HepG2 (cell line): ENCODE data around the gene PSMB10. TPM values are rescaled to one million over a fixed set of nuclear protein-coding genes. Genes with fewer than 3 reads are reported as not detected.

Source experiments
- ATAC-seq: fragments of 200-7000 bp; cut with Tn5 transposase; 3 replicates; pipeline ENCODE4 v1.9.1; 2020; ENCODE audit warnings: mild to moderate bottlenecking, moderate library complexity
- BruUV-seq: library from RNA; stranded (reverse); fragments of 400-500 nt; replicated peaks from 2 replicates; lab custom pipeline; 2021; lab: Mats Ljungman, UMichigan
- CTCF ChIA-PET: fragments of 300-600 bp; formaldehyde crosslinking; extraction: SDS; loops from one replicate; lab custom pipeline; 2021; ENCODE audit warnings: low total read pairs, inconsistent platforms, low intra/inter-chr PET ratio; lab: Yijun Ruan, JAX
- POLR2A ChIA-PET: fragments of 350-600 bp; sonication (Branson Sonifier 250); formaldehyde crosslinking; loops from one replicate; lab custom pipeline; 2020; ENCODE audit warnings: antibody characterized with exemption, inconsistent platforms; lab: Yijun Ruan, JAX
- DNase-seq: peaks from one replicate; pipeline ENCODE4 v3.0.0-alpha.2; 2015; ENCODE audit warnings: low spot score
- FAIRE-seq: peaks from 3 replicates; lab custom pipeline; 2011; peaks lifted over from hg19 to GRCh38; lab: Jason Lieb, UNC
- H2AFZ ChIP-seq: one replicate; pipeline ENCODE4 v1.6.1; 2011; ENCODE audit warnings: low read length, inconsistent platforms
- H3K27ac ChIP-seq: fragments of 300-600 bp; 3 replicates; pipeline ENCODE4 v1.8.0; 2011; ENCODE audit warnings: mixed run types, mild to moderate bottlenecking, mixed read lengths, low read length, inconsistent platforms; ENCODE audit not compliant: insufficient read depth; ENCODE audit errors: extremely low read length
- H3K27me3 ChIP-seq, 2 experiments: fragments of 200-600 bp in 1 of 2; 2 replicates in 1 of 2; 3 replicates in 1 of 2; pipeline versions ENCODE4 v1.6.0 to v1.8.0; 2011; ENCODE audit warnings: low read length in 2 of 2, mild to moderate bottlenecking in 2 of 2, moderate library complexity in 2 of 2, inconsistent platforms in 1 of 2; ENCODE audit not compliant: insufficient read depth in 2 of 2, control insufficient read depth in 1 of 2
- H3K36me3 ChIP-seq, 2 experiments: fragments of 200-600 bp in 1 of 2; replicated peaks in 1 of 2; 2 replicates in 1 of 2; 3 replicates in 1 of 2; pipeline versions ENCODE4 v1.5.1 to v1.8.0; 2011; ENCODE audit warnings: low read length in 2 of 2, inconsistent platforms in 1 of 2; ENCODE audit not compliant: insufficient read depth in 2 of 2, control insufficient read depth in 1 of 2
- H3K4me1 ChIP-seq: 2 replicates; pipeline ENCODE4 v1.5.1; 2012; ENCODE audit warnings: low read length, inconsistent platforms; ENCODE audit not compliant: insufficient read depth
- H3K4me2 ChIP-seq: 2 replicates; pipeline ENCODE4 v1.6.0; 2011; ENCODE audit warnings: low read depth, low read length, inconsistent platforms
- H3K4me3 ChIP-seq, 3 experiments: fragments of 200-600 bp in 1 of 3; sonication (generic), shearing (Covaris generic) in 1 of 3; replicated peaks in 1 of 3; 2 replicates each; pipeline ENCODE4 v1.5.1; 2011 to 2016; ENCODE audit warnings: low read length in 3 of 3, inconsistent platforms in 2 of 3, low read depth in 2 of 3, mild to moderate bottlenecking in 2 of 3, control low read depth in 1 of 3, mixed read lengths in 1 of 3; ENCODE audit not compliant: insufficient read depth in 1 of 3
- H3K79me2 ChIP-seq: one replicate; pipeline ENCODE4 v1.6.1; 2011; ENCODE audit warnings: low read length, inconsistent platforms; ENCODE audit not compliant: insufficient read depth
- H3K9ac ChIP-seq: 2 replicates; pipeline ENCODE4 v1.6.0; 2011; ENCODE audit warnings: mild to moderate bottlenecking, low read depth, low read length, inconsistent platforms; ENCODE audit not compliant: insufficient read depth
- H3K9me3 ChIP-seq: 2 replicates; pipeline ENCODE4 v1.5.1; 2012; ENCODE audit warnings: mild to moderate bottlenecking, low read length
- H4K20me1 ChIP-seq: 2 replicates; pipeline ENCODE4 v1.6.0; 2011; ENCODE audit warnings: inconsistent platforms, mild to moderate bottlenecking, low read length, moderate library complexity; ENCODE audit not compliant: insufficient read depth
- ARNT2 ChIP-seq: sonication (generic); formaldehyde crosslinking; IDR thresholded peaks from 2 replicates; pipeline ENCODE4 v1.8.0; 2022; ENCODE audit warnings: mild to moderate bottlenecking, low read depth, missing genetic modification reagents, moderate library complexity
- CENPT ChIP-seq: sonication (generic); formaldehyde crosslinking; IDR thresholded peaks from 2 replicates; pipeline ENCODE4 v1.8.0; 2022; ENCODE audit warnings: low read depth, mild to moderate bottlenecking, moderate library complexity, missing genetic modification reagents
- CSRNP1 ChIP-seq: sonication (generic); formaldehyde crosslinking; IDR thresholded peaks from 2 replicates; pipeline ENCODE4 v1.8.1; 2023; ENCODE audit warnings: mild to moderate bottlenecking, missing genetic modification reagents
- GABPA ChIP-seq, 2 experiments: IDR thresholded peaks; 2 replicates each; pipeline ENCODE4 v1.6.1; 2011 to 2016; ENCODE audit warnings: low read depth in 2 of 2, low read length in 1 of 2, missing biosample characterization in 1 of 2, missing genetic modification characterization in 1 of 2
- HBP1 ChIP-seq: IDR thresholded peaks from 2 replicates; pipeline ENCODE4 v1.6.1; 2016; ENCODE audit warnings: low read depth, control low read depth
- HNRNPH1 ChIP-seq: fragments of 200-400 bp; formaldehyde crosslinking; optimal IDR thresholded peaks from 2 replicates; pipeline ENCODE3; 2017; ENCODE audit warnings: mild to moderate bottlenecking, low read depth, low read length
- MED8 ChIP-seq: sonication (generic); formaldehyde crosslinking; IDR thresholded peaks from 2 replicates; pipeline ENCODE4 v1.8.1; 2023; ENCODE audit warnings: mild to moderate bottlenecking, missing genetic modification reagents; ENCODE audit not compliant: insufficient replicate concordance
- NR2F6 ChIP-seq, 2 experiments: IDR thresholded peaks; 2 replicates each; pipeline ENCODE4 v1.6.1; 2016; ENCODE audit warnings: antibody characterized with exemption in 1 of 2, mild to moderate bottlenecking in 1 of 2
- POLR2AphosphoS2 ChIP-seq: IDR thresholded peaks from 2 replicates; pipeline ENCODE4 v1.6.1; 2011; ENCODE audit warnings: low read depth, low read length, improper control_type of control experiment
- PRDM10 ChIP-seq: sonication (generic); formaldehyde crosslinking; IDR thresholded peaks from 2 replicates; pipeline ENCODE4 v1.4.0; 2020; ENCODE audit warnings: low read depth, missing genetic modification reagents
- RAD21 ChIP-seq: fragments of 450-650 bp; formaldehyde crosslinking; IDR thresholded peaks from 2 replicates; pipeline ENCODE4 v1.5.0; 2020; ENCODE audit warnings: mild to moderate bottlenecking
- ZNF10 ChIP-seq: sonication (generic); formaldehyde crosslinking; IDR thresholded peaks from 2 replicates; pipeline ENCODE4 v1.4.0; 2020; ENCODE audit warnings: mild to moderate bottlenecking, low read depth, missing genetic modification reagents, borderline replicate concordance
- ZNF136 ChIP-seq: sonication (generic); formaldehyde crosslinking; IDR thresholded peaks from 2 replicates; pipeline ENCODE4 v1.8.1; 2022; ENCODE audit warnings: low read depth, mild to moderate bottlenecking, moderate library complexity, missing genetic modification reagents
- ZNF607 ChIP-seq: sonication (generic); formaldehyde crosslinking; IDR thresholded peaks from 2 replicates; pipeline ENCODE4 v1.5.1; 2020; ENCODE audit warnings: missing genetic modification reagents, mild to moderate bottlenecking, borderline replicate concordance
- ZNF7 ChIP-seq: IDR thresholded peaks from 2 replicates; pipeline ENCODE4 v1.6.1; 2016; ENCODE audit warnings: missing biosample characterization, missing genetic modification reagents
- whole genome bisulfite sequencing: methylation state at CpG from one replicate; pipeline ENCODE4 v1.1.6; 2017; ENCODE audit warnings: low lambda C conversion rate; 5-methylcytosine and 5-hydroxymethylcytosine counted together
- in situ Hi-C: cut with HindIII; loops from 2 replicates; pipeline ENCODE4 v1.10.0; 2017; ENCODE audit warnings: low pct_unique_long_range_greater_than_20kb; ENCODE audit not compliant: extremely low pct_ligation_motif_present
- intact Hi-C: fragments of 100-400 bp; cut with micrococcal nuclease; formaldehyde crosslinking; loops from one replicate; pipeline ENCODE4 v1.10.0; 2022; ENCODE audit not compliant: unreplicated experiment
- polyA plus RNA-seq, 8 experiments: library from polyadenylated mRNA; depleted of rRNA in 3 of 8; stranded (reverse) in 7 of 8; unstranded in 1 of 8; fragments of >200 nt; fragmentation: Illumina TruSeq in 4 of 8; extraction: Trizol in 4 of 8; gene quantifications; 2 replicates each; pipeline versions ENCODE4 v1.2.1 to v1.2.3, GENCODE V29; 2011 to 2016; ENCODE audit warnings: low read depth in 4 of 8, missing spikeins in 1 of 8, mixed read lengths in 1 of 8; ENCODE audit not compliant: insufficient read depth in 1 of 8
- total RNA-seq, 5 experiments: library from RNA; depleted of rRNA; stranded (reverse); fragments of >200 nt; fragmentation: Illumina TruSeq; extraction: Trizol; gene quantifications; 2 replicates each; pipeline ENCODE4 v1.2.3, GENCODE V29; 2016; ENCODE audit warnings: low read depth in 1 of 5

Gene PSMB10
- total and polyA plus RNA-seq, 2 of the 13 experiments (the other 11 are each of a cell fraction or from before 2014, with no cell fraction given): 12.7 to 65.9 TPM

GRCh38 chr16:67936880-67937605, 393 bp upstream of the PSMB10 start:
- peak; percentile 0 for ATAC-seq
- intact Hi-C loops (no loop called here), in situ Hi-C loops (loop anchor here (10.0 kb wide), 1 partner anchor 272 kb away; the partner anchor contains the start of genes ACD, C16orf86, ENKD1 and PARD6A)
- H3K9ac ChIP-seq: peak overlapping the region; percentile 92
- H4K20me1 ChIP-seq: peaks cover 11% of the 10 kb centered on the region; the same call in 1 of the 2 replicates
- no peaks in the 10 kb centered on the region; a peak in 1 of 5 replicates for H3K27me3 ChIP-seq
- DNase-seq: no peak
- no peaks in the 10 kb centered on the region for H3K9me3 ChIP-seq
- no peak for FAIRE-seq
- peak overlapping the region; percentile 70 for H3K27ac ChIP-seq
- no TSS peak for BruUV-seq
- H3K4me3 ChIP-seq: peak overlapping the region; percentile 86 to 97 (median 97)
- POLR2A ChIA-PET: interaction anchor here (0.8 to 4.6 kb wide), 9 partner anchors 8 to 100 kb away, joined by 3 to 36 read pairs (median 9); partner anchors contain the start of genes DDX28, DPEP2, DUS2 and SLC12A4
- peak overlapping the region; percentile 99 for H3K4me2 ChIP-seq
- H3K79me2 ChIP-seq: peaks cover 24% of the 10 kb centered on the region
- H3K36me3 ChIP-seq: peaks cover 6 to 11% of the 10 kb centered on the region in 2 experiments; a peak in 4 of 5 replicates
- WGBS: 48% methylated on average over 6 of the region's 6 CpGs
- H2AFZ ChIP-seq: no peak overlapping the region
- CTCF ChIA-PET: no interaction called here
- H3K4me1 ChIP-seq: peaks cover 41% of the 10 kb centered on the region
- TF ChIP-seq RAD21 (peak; percentile 8; the same call in 1 of the 2 replicates), ZNF607 (CRISPR knock-in tag) (0 out of 2 replicates have a peak, but pooled peaks have one; percentile 34), ZNF136 (CRISPR knock-in tag) (no peak), PRDM10 (CRISPR knock-in tag) (0 out of 2 replicates have a peak, but pooled peaks have one; percentile 23), ZNF10 (CRISPR knock-in tag) (no peak), ZNF7 (CRISPR knock-in tag) (peak; percentile 56; the same call in 1 of the 2 replicates), HBP1 (CRISPR knock-in tag) (0 out of 2 replicates have a peak, but pooled peaks have one; percentile 46), POLR2AphosphoS2 (peak; percentile 26; the same call in 1 of the 2 replicates), HNRNPH1 (peak; percentile 43), GABPA (IDR thresholded peaks at IDR 0.05; ENCODE audit: low read depth, low read length) (no peak), GABPA (CRISPR knock-in tag; IDR thresholded peaks at IDR 0.05; ENCODE audit: low read depth) (peak; percentile 17; the same call in 1 of the 2 replicates), ARNT2 (CRISPR knock-in tag) (no peak), CSRNP1 (CRISPR knock-in tag) (no peak), NR2F6 (IDR thresholded peaks at IDR 0.05) (0 out of 2 replicates have a peak, but pooled peaks have one; percentile 12), NR2F6 (CRISPR knock-in tag; IDR thresholded peaks at IDR 0.05) (no peak), MED8 (peak; percentile 22), CENPT (no peak)
